Body of pancreas (tissue), 4 donors: ENCODE results near the gene TRA2B.

Experiments
- CTCF ChIP-seq, 7 experiments: fragments of 450-650 bp in 4 of 7; fragments of 200-600 bp in 3 of 7; sonication (generic) in 3 of 7; IDR thresholded peaks; one replicate each; pipeline ENCODE4 v1.5.1; 2016 to 2019; ENCODE audit warnings: antibody characterized with exemption in 7 of 7
- POLR2A ChIP-seq, 3 donors: fragments of 450-650 bp; IDR thresholded peaks; one replicate each; pipeline ENCODE4 v1.6.1; 2016; ENCODE audit warnings: antibody characterized with exemption in 3 of 3, mild to moderate bottlenecking in 2 of 3

GRCh38 chr3:185984203-185984602 is 46.4 kb upstream of the TRA2B start:
- no peak for TF ChIP-seq POLR2A (IDR thresholded peaks at IDR 0.05)
- no peak for TF ChIP-seq CTCF (IDR thresholded peaks at IDR 0.05)
